ENCODE measurements around the gene ACOT2. TPM values are rescaled to one million over a fixed set of nuclear protein-coding genes. Genes with fewer than 3 reads are reported as not detected.

ACOT2 gene
- total and polyA plus RNA-seq, 10 of the 15 experiments (the other 5 are each of a cell fraction or from before 2014, with no cell fraction given) = 9.6 to 41.9 (median 22.8) TPM

GRCh38 chr14:73623504-73624054 is 54.6 kb downstream of the ACOT2 start (continued):
- TF ChIP-seq E4F1 (IDR thresholded peaks at IDR 0.05; ENCODE audit: borderline replicate concordance, partially characterized antibody) (no peak), EGR1 (IDR thresholded peaks at IDR 0.05; ENCODE audit: borderline replicate concordance in 1 of 2, low read depth in 2 of 2, low read length in 2 of 2) (no peak)

Other genes with a start within 250 kb of the ACOT2 start
Only the 7 nearest of the 8 such genes appear.
- gene NUMB, start 110.7 kb upstream of the ACOT2 start, total RNA-seq (2014; rRNA removed) = 28.2 and 31.0 TPM in 2 replicates
- 22.0 and 23.7 TPM in 2 replicates for gene NUMB, start 110.7 kb upstream of the ACOT2 start, total RNA-seq (2014; rRNA removed; fragmentation: Illumina TruSeq; extraction: Trizol)
- gene NUMB, start 110.7 kb upstream of the ACOT2 start, total RNA-seq (2021) = 49.7 and 57.4 TPM in 2 replicates
- gene NUMB, start 110.7 kb upstream of the ACOT2 start, polyA plus RNA-seq (2011; rRNA removed) = 96.5 and 147 TPM in 2 replicates
- gene NUMB, start 110.7 kb upstream of the ACOT2 start, polyA plus RNA-seq (2014; fragmentation: Illumina TruSeq; extraction: Trizol) = 56.3 and 59.5 TPM in 2 replicates
- gene NUMB, start 110.7 kb upstream of the ACOT2 start, polyA plus RNA-seq (2014; fragmentation: Nextera tagmentation; extraction: Ambion mirVana) = 10 to 100 TPM; 29.8 to 30.9 TPM
- 37.5 and 43.5 TPM in 2 replicates for gene NUMB, start 110.7 kb upstream of the ACOT2 start, polyA plus RNA-seq (2014; rRNA removed)
- 10 to 100 TPM; 54.3 to 54.5 TPM for gene NUMB, start 110.7 kb upstream of the ACOT2 start, polyA plus RNA-seq (2016; fragmentation: Nextera tagmentation; extraction: Ambion mirVana)
- gene RIOX1, start 78.3 kb upstream of the ACOT2 start, total RNA-seq (2014; rRNA removed) = 31.7 and 33.6 TPM in 2 replicates
- gene RIOX1, start 78.3 kb upstream of the ACOT2 start, total RNA-seq (2014; rRNA removed; fragmentation: Illumina TruSeq; extraction: Trizol) = 17.9 and 19.4 TPM in 2 replicates
- gene RIOX1, start 78.3 kb upstream of the ACOT2 start, total RNA-seq (2021) = 33.7 and 34.3 TPM in 2 replicates
- gene RIOX1, start 78.3 kb upstream of the ACOT2 start, polyA plus RNA-seq (2011; rRNA removed) = 11.6 and 15.9 TPM in 2 replicates
- gene RIOX1, start 78.3 kb upstream of the ACOT2 start, polyA plus RNA-seq (2014; fragmentation: Illumina TruSeq; extraction: Trizol) = 16.4 and 16.7 TPM in 2 replicates
- gene RIOX1, start 78.3 kb upstream of the ACOT2 start, polyA plus RNA-seq (2014; fragmentation: Nextera tagmentation; extraction: Ambion mirVana) = 1 to 10 TPM; 7.8 to 8.9 TPM
- 31.6 and 34.0 TPM in 2 replicates for gene RIOX1, start 78.3 kb upstream of the ACOT2 start, polyA plus RNA-seq (2014; rRNA removed)
- 10 to 100 TPM; 18.6 to 20.7 TPM for gene RIOX1, start 78.3 kb upstream of the ACOT2 start, polyA plus RNA-seq (2016; fragmentation: Nextera tagmentation; extraction: Ambion mirVana)
- 2.2 and 3.3 TPM in 2 replicates for gene ACOT1, start 32.1 kb upstream of the ACOT2 start, total RNA-seq (2014; rRNA removed)
- 2.9 and 3.0 TPM in 2 replicates for gene ACOT1, start 32.1 kb upstream of the ACOT2 start, total RNA-seq (2014; rRNA removed; fragmentation: Illumina TruSeq; extraction: Trizol)
- 4.5 and 5.4 TPM in 2 replicates for gene ACOT1, start 32.1 kb upstream of the ACOT2 start, total RNA-seq (2021)
- 1.1 and 2.1 TPM in 2 replicates for gene ACOT1, start 32.1 kb upstream of the ACOT2 start, polyA plus RNA-seq (2011; rRNA removed)
- 4.1 and 6.1 TPM in 2 replicates for gene ACOT1, start 32.1 kb upstream of the ACOT2 start, polyA plus RNA-seq (2014; fragmentation: Illumina TruSeq; extraction: Trizol)
- gene ACOT1, start 32.1 kb upstream of the ACOT2 start, polyA plus RNA-seq (2014; fragmentation: Nextera tagmentation; extraction: Ambion mirVana) = 1 to 10 TPM; 3.2 to 4.6 TPM
- gene ACOT1, start 32.1 kb upstream of the ACOT2 start, polyA plus RNA-seq (2014; rRNA removed) = 2.3 TPM in 2 replicates
- gene ACOT1, start 32.1 kb upstream of the ACOT2 start, polyA plus RNA-seq (2016; fragmentation: Nextera tagmentation; extraction: Ambion mirVana) = 1 to 10 TPM; 3.1 to 3.2 TPM
- gene HEATR4, start 10.3 kb upstream of the ACOT2 start, total RNA-seq (2014; rRNA removed) = not detected in 2 replicates
- not detected in 2 replicates for gene HEATR4, start 10.3 kb upstream of the ACOT2 start, total RNA-seq (2014; rRNA removed; fragmentation: Illumina TruSeq; extraction: Trizol)
- not detected in 2 replicates for gene HEATR4, start 10.3 kb upstream of the ACOT2 start, total RNA-seq (2021)
- gene HEATR4, start 10.3 kb upstream of the ACOT2 start, polyA plus RNA-seq (2011; rRNA removed) = 0.10 and 0.23 TPM in 2 replicates
- not detected in 2 replicates for gene HEATR4, start 10.3 kb upstream of the ACOT2 start, polyA plus RNA-seq (2014; fragmentation: Illumina TruSeq; extraction: Trizol)
- under 1 TPM; 0.03 to 0.13 TPM for gene HEATR4, start 10.3 kb upstream of the ACOT2 start, polyA plus RNA-seq (2014; fragmentation: Nextera tagmentation; extraction: Ambion mirVana)
- not detected in 2 replicates for gene HEATR4, start 10.3 kb upstream of the ACOT2 start, polyA plus RNA-seq (2014; rRNA removed)
- gene HEATR4, start 10.3 kb upstream of the ACOT2 start, polyA plus RNA-seq (2016; fragmentation: Nextera tagmentation; extraction: Ambion mirVana) = under 1 TPM in 1 of 2 experiments, not detected in 1; 0.17 TPM
- gene ACOT4, start 22.7 kb downstream of the ACOT2 start, total RNA-seq (2014; rRNA removed) = 3.5 and 3.8 TPM in 2 replicates
- gene ACOT4, start 22.7 kb downstream of the ACOT2 start, total RNA-seq (2014; rRNA removed; fragmentation: Illumina TruSeq; extraction: Trizol) = 2.0 and 2.1 TPM in 2 replicates
- gene ACOT4, start 22.7 kb downstream of the ACOT2 start, total RNA-seq (2021) = 1.9 and 2.2 TPM in 2 replicates
- 1.4 and 1.8 TPM in 2 replicates for gene ACOT4, start 22.7 kb downstream of the ACOT2 start, polyA plus RNA-seq (2011; rRNA removed)
- 1.8 and 2.1 TPM in 2 replicates for gene ACOT4, start 22.7 kb downstream of the ACOT2 start, polyA plus RNA-seq (2014; fragmentation: Illumina TruSeq; extraction: Trizol)
- gene ACOT4, start 22.7 kb downstream of the ACOT2 start, polyA plus RNA-seq (2014; fragmentation: Nextera tagmentation; extraction: Ambion mirVana) = under 1 TPM; 0.68 to 0.86 TPM
- 2.9 and 3.3 TPM in 2 replicates for gene ACOT4, start 22.7 kb downstream of the ACOT2 start, polyA plus RNA-seq (2014; rRNA removed)
- 1 to 10 TPM; 2.2 to 2.9 TPM for gene ACOT4, start 22.7 kb downstream of the ACOT2 start, polyA plus RNA-seq (2016; fragmentation: Nextera tagmentation; extraction: Ambion mirVana)
- not detected in 2 replicates for gene ACOT6, start 43.3 kb downstream of the ACOT2 start, total RNA-seq (2014; rRNA removed)
- not detected in 2 replicates for gene ACOT6, start 43.3 kb downstream of the ACOT2 start, total RNA-seq (2014; rRNA removed; fragmentation: Illumina TruSeq; extraction: Trizol)
- not detected in 2 replicates for gene ACOT6, start 43.3 kb downstream of the ACOT2 start, total RNA-seq (2021)
- gene ACOT6, start 43.3 kb downstream of the ACOT2 start, polyA plus RNA-seq (2011; rRNA removed) = not detected in 2 replicates
- gene ACOT6, start 43.3 kb downstream of the ACOT2 start, polyA plus RNA-seq (2014; fragmentation: Illumina TruSeq; extraction: Trizol) = not detected in 2 replicates
- gene ACOT6, start 43.3 kb downstream of the ACOT2 start, polyA plus RNA-seq (2014; fragmentation: Nextera tagmentation; extraction: Ambion mirVana) = not detected
- not detected in 2 replicates for gene ACOT6, start 43.3 kb downstream of the ACOT2 start, polyA plus RNA-seq (2014; rRNA removed)
- gene ACOT6, start 43.3 kb downstream of the ACOT2 start, polyA plus RNA-seq (2016; fragmentation: Nextera tagmentation; extraction: Ambion mirVana) = not detected
- 2.4 and 2.7 TPM in 2 replicates for gene DNAL1, start 75.8 kb downstream of the ACOT2 start, total RNA-seq (2014; rRNA removed)
- 4.2 TPM in 2 replicates for gene DNAL1, start 75.8 kb downstream of the ACOT2 start, total RNA-seq (2014; rRNA removed; fragmentation: Illumina TruSeq; extraction: Trizol)
- 6.7 and 7.7 TPM in 2 replicates for gene DNAL1, start 75.8 kb downstream of the ACOT2 start, total RNA-seq (2021)
- 4.3 and 7.9 TPM in 2 replicates for gene DNAL1, start 75.8 kb downstream of the ACOT2 start, polyA plus RNA-seq (2011; rRNA removed)
- 5.5 and 7.0 TPM in 2 replicates for gene DNAL1, start 75.8 kb downstream of the ACOT2 start, polyA plus RNA-seq (2014; fragmentation: Illumina TruSeq; extraction: Trizol)
- gene DNAL1, start 75.8 kb downstream of the ACOT2 start, polyA plus RNA-seq (2014; fragmentation: Nextera tagmentation; extraction: Ambion mirVana) = 10 to 100 TPM; 11.5 to 18.2 TPM
- 1.4 and 2.6 TPM in 2 replicates for gene DNAL1, start 75.8 kb downstream of the ACOT2 start, polyA plus RNA-seq (2014; rRNA removed)
- 10 to 100 TPM; 10.0 to 15.9 TPM for gene DNAL1, start 75.8 kb downstream of the ACOT2 start, polyA plus RNA-seq (2016; fragmentation: Nextera tagmentation; extraction: Ambion mirVana)

Measured in GM12878 (cell line).